ENCODE measurements around the gene CASP7. TPM values are rescaled to one million over a fixed set of nuclear protein-coding genes. Genes with fewer than 3 reads are reported as not detected.

CASP7 gene
- polyA plus RNA-seq, 1 donor from 2014 or later, result 13.4 TPM

DNA sequence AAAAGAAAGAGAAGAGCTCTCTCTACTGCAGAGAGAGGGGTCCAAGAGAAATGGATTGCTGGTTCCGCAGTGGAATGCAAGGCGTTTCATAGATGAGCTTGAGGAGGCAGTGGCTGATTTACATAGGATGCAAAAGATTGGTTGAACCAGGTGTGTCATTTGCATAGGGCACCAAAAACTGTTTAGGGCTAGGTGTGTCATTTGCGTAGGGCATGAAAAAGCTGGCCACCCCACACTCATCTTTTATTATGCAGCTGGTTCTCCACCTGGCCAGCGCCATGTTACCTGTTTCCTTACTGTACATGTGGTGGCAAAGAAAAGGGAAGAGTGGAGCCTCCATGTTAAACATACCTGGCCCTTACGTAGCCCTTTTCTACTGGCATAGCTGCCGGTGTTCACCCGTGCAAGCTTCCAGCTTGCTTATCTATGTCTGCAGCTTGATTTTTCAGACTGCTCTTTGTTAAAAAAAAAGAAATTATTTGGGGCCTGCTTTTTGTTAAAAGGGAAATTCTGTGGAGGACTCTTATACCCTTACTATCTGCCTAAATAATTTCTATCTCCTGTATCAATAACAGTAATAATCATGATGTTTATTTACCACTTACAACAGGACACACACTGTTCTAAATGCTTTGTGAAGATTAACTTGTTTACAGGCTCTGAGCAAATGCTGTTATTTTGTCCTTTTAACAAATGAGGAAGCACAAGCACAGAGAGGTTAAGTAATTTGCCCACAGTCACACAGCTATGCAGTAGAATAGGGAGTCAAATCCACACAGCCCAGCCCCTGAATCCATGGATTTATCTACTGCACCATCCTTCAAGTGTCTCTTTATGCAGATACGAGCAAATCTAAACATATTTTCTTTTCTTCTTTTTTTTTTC, 33.3 kb downstream of the CASP7 start:
- Mint-ChIP-seq H3K27me3 (no peaks in the 10 kb centered on the region), H3K36me3 (peaks cover 21% of the 10 kb centered on the region), H3K27ac (no peak overlapping the region), H3K4me1 (peaks cover 10 to 15% (median 11%) of the 10 kb centered on the region in 3 donors), H3K4me3 (no peak overlapping the region), H3K9me3 (peaks cover 0 to 2% (median 0%) of the 10 kb centered on the region in 3 donors)

DNA sequence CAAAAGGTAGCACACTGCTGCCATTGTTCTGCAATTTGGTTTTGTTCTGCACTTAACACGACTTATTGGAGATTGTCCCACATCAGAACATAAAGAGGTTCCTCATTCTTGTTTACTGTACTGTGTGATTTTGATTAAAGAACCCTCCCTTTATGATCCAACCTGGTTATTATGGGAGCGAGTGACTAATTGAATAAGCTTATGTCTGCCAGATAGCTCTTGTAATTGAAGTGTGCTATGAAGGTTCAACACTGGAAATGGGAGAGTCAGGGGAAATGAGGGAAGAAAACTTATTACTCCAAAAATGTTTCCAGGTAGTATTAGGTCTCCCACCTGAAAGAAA, 33.9 kb downstream of the CASP7 start:
- Mint-ChIP-seq H3K4me3 (no peak overlapping the region), H3K9me3 (peaks cover 0 to 2% (median 0%) of the 10 kb centered on the region in 3 donors), H3K27ac (no peak overlapping the region), H3K4me1 (peaks cover 9 to 14% (median 13%) of the 10 kb centered on the region in 3 donors), H3K36me3 (peaks cover 25% of the 10 kb centered on the region), H3K27me3 (no peaks in the 10 kb centered on the region)

- Mint-ChIP-seq H3K27me3 (no peaks in the 10 kb centered on the region), H3K36me3 (peaks cover 26% of the 10 kb centered on the region), H3K27ac (no peak overlapping the region), H3K4me1 (peaks cover 9 to 13% (median 12%) of the 10 kb centered on the region in 3 donors), H3K4me3 (no peak overlapping the region), H3K9me3 (peaks cover 0 to 2% (median 0%) of the 10 kb centered on the region in 3 donors)
Measured at GRCh38 chr10:113716109-113716910, 36.6 kb downstream of the CASP7 start.

DNA sequence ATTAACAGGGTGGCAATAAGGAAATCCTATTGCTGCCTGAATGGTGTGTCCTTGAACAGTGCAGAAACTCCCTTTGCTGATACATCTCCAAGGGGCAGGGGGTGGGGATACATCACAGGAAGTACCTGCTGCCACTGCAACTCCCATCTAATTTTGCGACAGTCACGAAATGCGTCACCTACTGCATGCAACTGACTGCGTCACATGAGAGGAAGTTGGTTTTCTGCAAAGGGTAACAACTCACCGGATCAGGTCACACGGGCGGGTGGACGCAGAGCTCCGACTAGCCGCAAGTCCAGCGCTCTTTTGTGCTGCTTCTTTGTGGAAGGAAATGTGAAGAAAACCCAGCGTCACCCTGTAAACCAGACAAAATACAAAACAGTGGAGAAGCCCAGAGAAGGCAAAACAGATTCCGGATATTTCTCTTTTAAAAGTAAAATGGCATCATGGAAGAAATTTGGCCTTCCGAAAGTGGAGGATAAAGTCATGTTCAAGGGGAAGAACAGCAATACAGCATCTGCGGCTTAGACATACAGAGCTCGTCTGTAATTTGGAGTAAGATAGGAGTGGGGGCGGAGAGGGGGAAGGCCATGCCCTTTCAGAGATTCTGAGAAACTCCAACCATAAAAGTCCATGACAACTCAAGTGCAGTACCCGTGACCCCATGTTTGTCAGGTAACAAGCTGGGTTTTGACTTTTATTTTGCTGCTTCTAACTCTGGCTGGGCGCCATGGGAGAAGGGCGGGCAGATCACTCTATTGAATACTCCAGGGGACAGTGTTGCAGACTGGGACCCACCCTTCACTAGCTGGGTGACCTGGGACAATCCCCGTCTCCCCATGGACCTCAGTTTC, 39.5 kb downstream of the CASP7 start:
- H3K36me3 Mint-ChIP-seq, result peaks cover 27% of the 10 kb centered on the region
- no peaks in the 10 kb centered on the region for H3K9me3 Mint-ChIP-seq
- no peak overlapping the region for H3K27ac Mint-ChIP-seq
- peaks cover 9 to 13% (median 9%) of the 10 kb centered on the region in 3 donors for H3K4me1 Mint-ChIP-seq
- no peaks in the 10 kb centered on the region for H3K27me3 Mint-ChIP-seq
- peak overlapping the region in 1 of 4 donors; percentile 17 for H3K4me3 Mint-ChIP-seq

DNA sequence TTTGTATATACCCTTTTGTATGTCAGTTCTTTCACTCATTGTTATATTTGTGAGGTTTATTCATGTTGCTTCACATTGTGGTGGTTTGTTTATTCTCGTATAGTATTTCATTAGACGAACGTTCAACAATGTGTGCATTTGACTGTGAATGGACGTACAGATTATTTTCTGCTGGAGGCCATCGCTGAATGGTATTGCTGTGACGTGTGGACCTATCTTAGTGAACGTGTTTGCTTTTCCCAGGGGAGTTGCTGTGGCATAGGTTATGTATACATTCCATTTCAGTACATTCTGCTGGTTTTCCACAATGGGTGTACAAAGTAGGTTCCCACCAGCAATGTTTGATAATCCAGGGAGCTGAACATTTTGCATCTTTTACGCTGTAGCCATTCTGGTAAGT, 40.7 kb downstream of the CASP7 start:
- no peak overlapping the region for H3K4me3 Mint-ChIP-seq
- H3K4me1 Mint-ChIP-seq, result peaks cover 9 to 13% (median 9%) of the 10 kb centered on the region in 3 donors
- no peaks in the 10 kb centered on the region for H3K9me3 Mint-ChIP-seq
- H3K27ac Mint-ChIP-seq, result no peak overlapping the region
- peaks cover 29% of the 10 kb centered on the region for H3K36me3 Mint-ChIP-seq
- no peaks in the 10 kb centered on the region for H3K27me3 Mint-ChIP-seq

DNA sequence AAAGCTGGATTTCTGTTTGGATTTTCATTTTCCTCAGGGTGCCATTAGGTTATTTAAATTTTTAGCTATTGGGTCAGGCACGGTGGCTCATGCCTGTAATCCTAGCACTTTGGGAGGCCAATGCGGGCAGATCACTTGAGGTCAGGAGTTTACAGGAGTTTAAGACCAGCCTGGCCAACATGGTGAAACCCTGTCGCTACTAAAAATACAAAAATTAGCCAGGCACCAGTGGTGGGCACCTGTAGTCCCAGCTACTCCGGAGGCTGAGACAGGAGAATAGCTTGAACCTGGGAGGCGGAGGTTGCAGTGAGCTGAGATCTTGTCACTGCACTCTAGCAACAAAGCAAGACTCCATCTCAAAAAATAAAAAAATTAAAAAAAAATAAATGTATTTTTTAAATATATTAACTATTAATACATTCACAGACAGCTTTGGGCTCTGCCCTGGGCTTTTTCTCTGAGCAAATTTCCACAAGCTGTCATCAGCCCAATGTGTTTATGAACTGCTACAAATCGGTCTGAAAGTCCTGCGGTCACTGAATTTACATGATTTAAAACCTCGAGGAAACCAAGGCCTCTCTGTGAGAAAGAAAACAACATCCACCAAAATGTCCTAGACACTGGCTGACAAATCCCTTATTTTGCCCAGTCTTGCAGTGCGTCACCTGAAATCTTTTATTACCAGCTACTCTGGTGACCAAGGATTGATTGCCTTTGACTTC, 52.6 kb downstream of the CASP7 start:
- H3K4me3 Mint-ChIP-seq, result no peak overlapping the region
- no peaks in the 10 kb centered on the region for H3K4me1 Mint-ChIP-seq
- peaks cover 0 to 1% (median 0%) of the 10 kb centered on the region in 3 donors for H3K9me3 Mint-ChIP-seq
- H3K27ac Mint-ChIP-seq, result no peak overlapping the region
- H3K36me3 Mint-ChIP-seq, result peaks cover 16% of the 10 kb centered on the region
- H3K27me3 Mint-ChIP-seq, result no peaks in the 10 kb centered on the region

DNA sequence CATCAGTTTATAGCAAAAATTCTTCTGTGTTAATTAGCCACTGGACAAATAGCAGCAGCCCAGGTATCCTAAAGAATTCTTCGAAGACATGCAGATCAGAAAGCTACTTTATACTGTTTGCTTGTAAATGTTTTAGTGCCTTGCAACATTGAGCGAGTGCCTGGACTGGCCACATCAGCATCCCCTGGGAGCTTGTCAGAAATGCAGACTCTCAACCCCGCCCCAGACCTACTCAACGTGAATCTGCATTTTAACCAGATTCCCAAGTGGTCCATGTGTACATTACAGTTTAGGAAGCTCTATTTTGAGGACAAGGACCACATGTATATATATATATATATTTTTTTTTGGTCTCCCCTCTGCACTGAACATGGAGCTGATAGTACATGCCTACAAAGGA, 53.3 kb downstream of the CASP7 start:
- no peaks in the 10 kb centered on the region for H3K27me3 Mint-ChIP-seq
- H3K4me1 Mint-ChIP-seq, result no peaks in the 10 kb centered on the region
- H3K36me3 Mint-ChIP-seq, result peaks cover 14% of the 10 kb centered on the region
- no peak overlapping the region for H3K27ac Mint-ChIP-seq
- H3K4me3 Mint-ChIP-seq, result no peak overlapping the region
- H3K9me3 Mint-ChIP-seq, result no peaks in the 10 kb centered on the region

DNA sequence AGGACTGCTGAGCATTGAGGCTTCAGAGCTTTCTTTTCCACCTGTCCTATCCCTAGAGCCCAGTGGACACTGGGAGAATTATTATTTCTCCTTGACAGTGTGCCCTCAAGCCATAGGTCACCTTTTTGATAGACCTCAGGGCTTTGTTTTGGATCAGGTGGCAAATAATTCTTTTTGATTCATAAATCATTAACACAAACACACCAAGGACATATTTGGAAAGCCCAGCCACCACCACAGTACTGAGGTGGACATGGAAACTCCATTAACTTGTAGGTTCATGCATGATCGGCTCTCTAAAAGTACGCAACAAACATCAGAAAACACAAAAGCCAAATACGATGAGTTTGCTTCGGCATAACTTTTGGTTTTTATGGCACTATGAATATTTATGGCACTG, 53.9 kb downstream of the CASP7 start:
- Mint-ChIP-seq H3K27ac (no peak overlapping the region), H3K9me3 (no peaks in the 10 kb centered on the region), H3K4me1 (no peaks in the 10 kb centered on the region), H3K36me3 (peaks cover 10% of the 10 kb centered on the region), H3K4me3 (no peak overlapping the region), H3K27me3 (no peaks in the 10 kb centered on the region)

DNA sequence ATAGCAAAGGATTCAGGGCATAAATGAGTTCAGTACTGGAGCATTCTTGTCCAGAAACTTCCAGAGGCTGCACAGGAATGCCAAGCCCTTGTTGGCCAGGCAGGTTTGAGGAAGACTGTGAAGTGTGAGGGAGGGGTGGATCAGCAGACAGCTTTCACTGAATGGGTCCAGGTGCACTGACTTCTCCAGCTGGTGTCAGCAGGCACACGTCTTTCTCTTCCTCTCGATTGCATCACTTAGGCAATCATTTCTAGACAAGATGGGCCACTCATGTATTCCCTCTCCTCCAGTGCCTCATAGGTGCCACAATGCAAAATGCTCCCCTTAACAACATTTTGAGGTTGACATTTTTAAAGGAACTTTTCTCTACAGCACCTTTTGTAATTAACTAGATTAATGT, 56.2 kb downstream of the CASP7 start:
- Mint-ChIP-seq H3K4me1 (no peaks in the 10 kb centered on the region), H3K27ac (no peak overlapping the region), H3K36me3 (peaks cover 4% of the 10 kb centered on the region), H3K27me3 (no peaks in the 10 kb centered on the region), H3K9me3 (no peaks in the 10 kb centered on the region), H3K4me3 (no peak overlapping the region)

DNA sequence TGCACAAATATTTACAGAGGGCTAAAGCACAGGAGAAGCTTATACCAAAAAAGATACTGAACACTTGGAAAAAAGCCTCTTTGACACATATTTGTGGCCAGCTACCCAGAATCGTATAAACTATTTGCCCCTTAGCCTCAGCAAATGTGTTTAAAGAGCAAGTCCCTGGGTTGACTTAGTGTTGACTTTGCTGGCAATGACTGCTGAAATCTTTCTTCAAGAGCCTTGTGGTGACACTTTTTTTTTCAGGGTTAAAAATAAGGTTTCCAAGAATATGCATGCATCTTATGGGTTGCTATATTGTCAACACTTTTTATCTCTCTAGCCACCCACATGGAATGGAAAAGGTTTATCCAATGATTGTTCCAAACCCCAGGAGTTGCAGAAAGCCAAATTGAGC, 56.9 kb downstream of the CASP7 start:
- Mint-ChIP-seq H3K4me1 (no peaks in the 10 kb centered on the region), H3K27ac (no peak overlapping the region), H3K27me3 (no peaks in the 10 kb centered on the region), H3K4me3 (no peak overlapping the region), H3K36me3 (peaks cover 4% of the 10 kb centered on the region), H3K9me3 (no peaks in the 10 kb centered on the region)

GRCh38 chr10:113739031-113739430, 59.3 kb downstream of the CASP7 start:
- Mint-ChIP-seq H3K27ac (no peak overlapping the region), H3K4me3 (no peak overlapping the region), H3K4me1 (no peaks in the 10 kb centered on the region), H3K9me3 (peaks cover 0 to 2% (median 0%) of the 10 kb centered on the region in 3 donors), H3K27me3 (no peaks in the 10 kb centered on the region), H3K36me3 (peaks cover 2% of the 10 kb centered on the region)

- peaks cover 2% of the 10 kb centered on the region for H3K36me3 Mint-ChIP-seq
- no peaks in the 10 kb centered on the region for H3K27me3 Mint-ChIP-seq
- peaks cover 0 to 2% (median 0%) of the 10 kb centered on the region in 3 donors for H3K9me3 Mint-ChIP-seq
- H3K27ac Mint-ChIP-seq, result no peak overlapping the region
- no peak overlapping the region for H3K4me3 Mint-ChIP-seq
- no peaks in the 10 kb centered on the region for H3K4me1 Mint-ChIP-seq
Measured at GRCh38 chr10:113739577-113739976, 59.9 kb downstream of the CASP7 start.

- peaks cover 0 to 2% (median 0%) of the 10 kb centered on the region in 3 donors for H3K9me3 Mint-ChIP-seq
- H3K27me3 Mint-ChIP-seq, result peaks cover under 1% of the 10 kb centered on the region
- H3K4me1 Mint-ChIP-seq, result no peaks in the 10 kb centered on the region
- H3K4me3 Mint-ChIP-seq, result no peak overlapping the region
- no peak overlapping the region for H3K27ac Mint-ChIP-seq
- peaks cover 2% of the 10 kb centered on the region for H3K36me3 Mint-ChIP-seq
Measured at GRCh38 chr10:113740850-113741249, 61.1 kb downstream of the CASP7 start.

DNA sequence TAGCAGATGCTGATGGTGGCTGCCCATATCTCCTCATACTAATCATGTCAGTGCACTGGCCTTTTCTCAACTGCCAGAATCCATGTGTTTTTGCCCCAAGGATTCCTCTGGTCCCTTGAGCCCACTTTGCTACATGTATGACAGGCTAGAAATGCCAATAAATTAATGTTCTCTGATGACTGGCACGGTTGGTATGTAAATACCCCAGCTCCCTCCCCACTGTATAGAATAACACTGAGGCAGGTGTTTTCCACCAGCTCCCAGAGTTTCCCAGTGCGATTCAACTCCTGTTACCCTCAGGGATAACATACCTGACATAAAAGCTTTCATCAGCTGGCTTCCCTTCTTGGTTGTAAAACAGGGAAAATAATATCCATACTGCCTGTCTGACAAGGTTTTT, 62.8 kb downstream of the CASP7 start:
- Mint-ChIP-seq H3K27ac (no peak overlapping the region), H3K27me3 (peaks cover 2% of the 10 kb centered on the region), H3K9me3 (peaks cover 0 to 2% (median 0%) of the 10 kb centered on the region in 3 donors), H3K4me3 (no peak overlapping the region), H3K36me3 (peaks cover 2% of the 10 kb centered on the region), H3K4me1 (no peaks in the 10 kb centered on the region)

Data from IgD-negative memory B cell (primary cell).